A549 treated with dexamethasone at 1 μM for 4 hours (cell line): ENCODE measurements around the gene SUCNR1. TPM values are rescaled to one million over a fixed set of nuclear protein-coding genes. Genes with fewer than 3 reads are reported as not detected.

Source experiments
- total RNA-seq: library from RNA; stranded (reverse); fragments of 200-300 nt; extraction: Qiagen RNA extraction; gene quantifications from 5 replicates; pipeline ENCODE4 v1.2.3, GENCODE V29; 2022

Gene SUCNR1
- total RNA-seq, result 0.06 to 0.08 TPM (median 0.07 TPM) in 5 replicates

GRCh38 chr3:151873398-151873797, at the start of gene SUCNR1:
TSS of gene SUCNR1 (plus strand) at chr3:151873643. CDS start at chr3:151879893, 6,250 bp downstream.

Other genes with a start within 250 kb of the SUCNR1 start
- not detected in 5 replicates for gene AADACL2, start 139.7 kb upstream of the SUCNR1 start, total RNA-seq
- 9.0 to 12.4 TPM (median 11.0 TPM) in 5 replicates for gene AADAC, start 59.5 kb upstream of the SUCNR1 start, total RNA-seq